Breast epithelium (tissue), 4 donors: ENCODE measurements around the gene C10orf95. TPM values are rescaled to one million over a fixed set of nuclear protein-coding genes. Genes with fewer than 3 reads are reported as not detected.

Experiments
- DNase-seq, 2 donors: peaks; one replicate each; pipeline ENCODE4 v3.0.0-alpha.2; 2019; ENCODE audit warnings: low spot score in 2 of 2
- H3K27ac ChIP-seq, 2 donors: fragments of 200-600 bp; sonication (generic) in 1 of 2; one replicate each; pipeline ENCODE4 v1.5.1; 2016 to 2019; ENCODE audit warnings: mild to moderate bottlenecking in 1 of 2
- H3K27me3 ChIP-seq, 2 donors: fragments of 200-600 bp; sonication (generic) in 1 of 2; one replicate each; pipeline versions ENCODE4 v1.5.1 to v1.6.0; 2017 to 2019; ENCODE audit warnings: control low read depth in 1 of 2, mild to moderate bottlenecking in 1 of 2
- H3K36me3 ChIP-seq: fragments of 200-600 bp; one replicate; pipeline ENCODE4 v1.5.1; 2019
- H3K4me1 ChIP-seq, 2 donors: fragments of 200-600 bp; sonication (generic); one replicate each; pipeline ENCODE4 v1.5.1; 2016 to 2019; ENCODE audit warnings: control low read depth in 1 of 2
- H3K4me3 ChIP-seq, 3 donors: fragments of 200-600 bp; sonication (generic); 1 replicate in 2 of 3; 2 replicates in 1 of 3; pipeline ENCODE4 v1.5.1; 2016 to 2019; ENCODE audit warnings: mild to moderate bottlenecking in 3 of 3, moderate library complexity in 2 of 3
- H3K9me3 ChIP-seq, 2 donors: fragments of 200-600 bp; sonication (generic) in 1 of 2; one replicate each; pipeline ENCODE4 v1.5.1; 2016 to 2019; ENCODE audit warnings: control low read depth in 1 of 2
- POLR2A ChIP-seq: fragments of 450-650 bp; IDR thresholded peaks from one replicate; pipeline ENCODE4 v1.6.1; 2016; ENCODE audit warnings: antibody characterized with exemption, mild to moderate bottlenecking, moderate library complexity
- POLR2AphosphoS5 ChIP-seq, 3 donors: sonication (generic); formaldehyde crosslinking; IDR thresholded peaks; one replicate each; pipeline ENCODE4 v1.6.1; 2017; ENCODE audit warnings: antibody characterized with exemption in 3 of 3
- intact Hi-C: fragments of 100-400 bp; cut with DNase I; formaldehyde crosslinking; loops from one replicate; pipeline ENCODE4 v1.15.1; 2023; ENCODE audit warnings: low total_unique reads
- total RNA-seq, 3 donors: library from RNA; depleted of rRNA; stranded (reverse); fragments of >200 nt; gene quantifications; one replicate each; pipeline ENCODE4 v1.1.0, GENCODE V29; 2016
- TF ChIP-seq, protein P1 (sequence below), 3 donors: fragments of 450-650 bp; IDR thresholded peaks; one replicate each; pipeline ENCODE4 v1.5.1; 2016 to 2017; ENCODE audit warnings: antibody characterized with exemption in 3 of 3, mild to moderate bottlenecking in 3 of 3, moderate library complexity in 3 of 3

Gene C10orf95
- total RNA-seq, 3 donors from 2014 or later: 0.33 to 0.59 TPM; not detected in 1

GRCh38 chr10:102424916-102425315 lies 26.4 kb downstream of the C10orf95 start:
- Histone ChIP-seq H3K27ac (no peak overlapping the region), H3K9me3 (no peaks in the 10 kb centered on the region), H3K36me3 (no peaks in the 10 kb centered on the region), H3K4me1 (peaks cover 3 to 8% of the 10 kb centered on the region in 2 donors), H3K4me3 (no peak overlapping the region), H3K27me3 (no peaks in the 10 kb centered on the region)
- no peak for DNase-seq
- intact Hi-C loops: no loop called here
- TF ChIP-seq POLR2AphosphoS5 (IDR thresholded peaks at IDR 0.05) (no peak), POLR2A (no peak)
- TF ChIP-seq, protein P1, sequence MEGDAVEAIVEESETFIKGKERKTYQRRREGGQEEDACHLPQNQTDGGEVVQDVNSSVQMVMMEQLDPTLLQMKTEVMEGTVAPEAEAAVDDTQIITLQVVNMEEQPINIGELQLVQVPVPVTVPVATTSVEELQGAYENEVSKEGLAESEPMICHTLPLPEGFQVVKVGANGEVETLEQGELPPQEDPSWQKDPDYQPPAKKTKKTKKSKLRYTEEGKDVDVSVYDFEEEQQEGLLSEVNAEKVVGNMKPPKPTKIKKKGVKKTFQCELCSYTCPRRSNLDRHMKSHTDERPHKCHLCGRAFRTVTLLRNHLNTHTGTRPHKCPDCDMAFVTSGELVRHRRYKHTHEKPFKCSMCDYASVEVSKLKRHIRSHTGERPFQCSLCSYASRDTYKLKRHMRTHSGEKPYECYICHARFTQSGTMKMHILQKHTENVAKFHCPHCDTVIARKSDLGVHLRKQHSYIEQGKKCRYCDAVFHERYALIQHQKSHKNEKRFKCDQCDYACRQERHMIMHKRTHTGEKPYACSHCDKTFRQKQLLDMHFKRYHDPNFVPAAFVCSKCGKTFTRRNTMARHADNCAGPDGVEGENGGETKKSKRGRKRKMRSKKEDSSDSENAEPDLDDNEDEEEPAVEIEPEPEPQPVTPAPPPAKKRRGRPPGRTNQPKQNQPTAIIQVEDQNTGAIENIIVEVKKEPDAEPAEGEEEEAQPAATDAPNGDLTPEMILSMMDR (IDR thresholded peaks at IDR 0.05): no peak

- Histone ChIP-seq H3K27ac (no peak overlapping the region), H3K9me3 (no peaks in the 10 kb centered on the region), H3K4me3 (no peak overlapping the region), H3K4me1 (peaks cover 5 to 11% of the 10 kb centered on the region in 2 donors), H3K36me3 (no peaks in the 10 kb centered on the region), H3K27me3 (no peaks in the 10 kb centered on the region)
- intact Hi-C loops: no loop called here
- no peak for TF ChIP-seq POLR2AphosphoS5 (IDR thresholded peaks at IDR 0.05)
- TF ChIP-seq, protein P1 (IDR thresholded peaks at IDR 0.05): no peak
- TF ChIP-seq POLR2A: no peak
- DNase-seq: no peak
These were observed 27.2 kb downstream of the C10orf95 start for GRCh38 chr10:102424145-102424544.

DNA sequence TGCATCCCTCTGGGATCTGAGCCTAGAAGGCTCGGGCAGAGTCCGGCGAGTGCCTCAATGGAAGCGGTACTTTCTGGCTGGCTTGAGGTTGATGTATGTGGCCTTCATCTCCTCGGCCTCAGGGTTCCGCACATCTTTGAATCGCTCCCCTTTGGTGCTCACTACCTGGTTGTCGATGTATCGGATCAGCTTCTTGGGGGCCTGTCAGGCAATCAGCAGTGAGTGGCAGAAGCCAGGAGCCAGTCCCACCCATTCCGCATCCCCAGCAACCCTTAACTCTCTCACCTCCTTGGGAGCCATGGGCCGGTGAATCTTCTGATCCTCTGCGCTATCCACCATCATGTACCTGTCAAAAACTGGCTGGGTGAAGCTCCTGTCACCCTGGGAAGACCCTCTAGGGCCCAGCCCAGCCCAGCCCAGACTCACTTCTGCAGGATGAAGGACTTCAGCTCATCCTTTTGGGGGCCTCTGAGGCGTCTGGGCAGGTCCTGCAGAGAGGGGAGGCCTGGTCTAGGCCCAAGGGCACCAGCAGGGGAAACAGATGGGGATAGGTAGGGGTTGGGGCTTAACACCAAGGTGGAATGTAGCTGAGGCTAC lies 27.9 kb downstream of the C10orf95 start:
- Histone ChIP-seq H3K4me3 (peak overlapping the region in 1 of 3 donors; percentile 90), H3K36me3 (no peaks in the 10 kb centered on the region), H3K27me3 (peaks cover 0 to 5% of the 10 kb centered on the region in 2 donors), H3K9me3 (no peaks in the 10 kb centered on the region), H3K27ac (peak overlapping the region; percentile 88 to 96), H3K4me1 (peaks cover 5 to 11% of the 10 kb centered on the region in 2 donors)
- TF ChIP-seq POLR2AphosphoS5 (IDR thresholded peaks at IDR 0.05) (no peak), POLR2A (no peak)
- TF ChIP-seq, protein P1 (IDR thresholded peaks at IDR 0.05): no peak
- no peak for DNase-seq
- intact Hi-C loops: no loop called here

DNA sequence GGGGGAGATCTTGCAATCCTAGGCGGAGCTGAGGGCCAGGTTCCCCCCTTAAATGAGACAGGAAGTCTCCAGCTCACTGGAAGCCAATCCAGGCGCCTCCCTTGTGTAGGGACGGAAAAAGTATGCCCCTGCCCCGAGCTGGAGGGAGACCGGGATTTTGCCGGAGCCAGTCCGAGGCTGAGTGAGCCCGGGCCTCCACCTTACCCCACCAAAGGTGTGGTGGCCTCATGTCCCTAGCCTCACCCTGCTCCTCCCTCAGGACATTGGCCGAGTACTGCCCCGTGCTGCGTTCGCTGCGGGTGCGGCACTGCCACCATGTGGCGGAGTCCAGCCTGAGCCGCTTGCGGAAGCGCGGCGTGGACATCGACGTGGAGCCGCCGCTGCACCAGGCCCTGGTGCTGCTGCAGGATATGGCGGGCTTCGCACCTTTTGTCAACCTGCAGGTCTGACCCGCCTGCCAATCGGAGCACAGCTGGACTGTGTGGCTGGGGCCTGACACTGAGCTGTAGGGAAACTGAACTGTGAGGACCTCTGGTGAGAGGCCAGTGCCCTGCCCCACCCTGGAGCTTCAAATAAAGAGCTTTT lies 28.7 kb downstream of the C10orf95 start:
- H3K36me3 ChIP-seq: no peaks in the 10 kb centered on the region
- peak; percentile 65 to 81 for DNase-seq
- peak overlapping the region; percentile 88 to 96 for H3K27ac ChIP-seq
- peak in 1 of 3 donors; percentile 76 for TF ChIP-seq POLR2AphosphoS5 (IDR thresholded peaks at IDR 0.05)
- no peak for TF ChIP-seq POLR2A
- TF ChIP-seq, protein P1 (IDR thresholded peaks at IDR 0.05): peak; percentile 41 to 75 (median 72)
- H3K4me1 ChIP-seq: peaks cover 5 to 11% of the 10 kb centered on the region in 2 donors
- peak overlapping the region; percentile 83 to 94 (median 90) for H3K4me3 ChIP-seq
- H3K27me3 ChIP-seq: peaks cover 0 to 14% of the 10 kb centered on the region in 2 donors
- intact Hi-C loops: no loop called here
- no peaks in the 10 kb centered on the region for H3K9me3 ChIP-seq
